OCI-LY3 (cell line): Measurements from ENCODE around the gene S1PR5.

Source experiments
- H2AFZ ChIP-seq: fragments of 200-600, 300-600 bp; shearing (Covaris generic); 2 replicates; pipeline ENCODE4 v1.6.0; 2014; ENCODE audit warnings: antibody characterized with exemption, low read depth, low read length
- H3K27ac ChIP-seq: fragments of 200-600, 300-600 bp; sonication (generic); 2 replicates; pipeline ENCODE4 v1.5.1; 2014; ENCODE audit warnings: mild to moderate bottlenecking, low read length, moderate library complexity, mixed read lengths
- H3K27me3 ChIP-seq: fragments of 200-600, 300-600 bp; sonication (generic); 2 replicates; pipeline ENCODE4 v1.6.1; 2014; ENCODE audit warnings: low read depth, low read length, mixed read lengths
- H3K36me3 ChIP-seq: fragments of 200-600, 300-600 bp; sonication (generic); replicated peaks from 2 replicates; pipeline ENCODE3; 2014; ENCODE audit warnings: low read depth, low read length, mixed read lengths
- H3K4me1 ChIP-seq: fragments of 300-600, 200-600 bp; sonication (generic); 2 replicates; pipeline ENCODE4 v1.6.1; 2014; ENCODE audit warnings: low read length, mixed read lengths
- H3K4me2 ChIP-seq: fragments of 200-600, 300-600 bp; sonication (generic); 2 replicates; pipeline ENCODE4 v1.6.1; 2014; ENCODE audit warnings: low read length, mixed read lengths
- H3K4me3 ChIP-seq: fragments of 300-600, 200-600 bp; sonication (generic); 2 replicates; pipeline ENCODE4 v1.5.1; 2014; ENCODE audit warnings: antibody characterized with exemption, mild to moderate bottlenecking, low read length, moderate library complexity
- H3K79me2 ChIP-seq: fragments of 300-600, 200-600 bp; shearing (Covaris generic); 2 replicates; pipeline ENCODE4 v1.6.1; 2014; ENCODE audit warnings: mild to moderate bottlenecking, low read length, mixed read lengths
- H3K9ac ChIP-seq: fragments of 300-600, 200-600 bp; shearing (Covaris generic); 2 replicates; pipeline ENCODE4 v1.6.0; 2014; ENCODE audit warnings: mild to moderate bottlenecking, low read length, moderate library complexity
- H3K9me3 ChIP-seq: fragments of 200-600, 300-600 bp; shearing (Covaris generic); 2 replicates; pipeline ENCODE4 v1.6.1; 2014; ENCODE audit warnings: low read length, mixed read lengths; ENCODE audit not compliant: insufficient read depth
- H4K20me1 ChIP-seq: fragments of 200-600, 300-600 bp; sonication (generic); 2 replicates; pipeline ENCODE4 v1.6.1; 2016; ENCODE audit warnings: low read length, mixed read lengths; ENCODE audit not compliant: insufficient read depth
- EZH2phosphoT487 ChIP-seq: fragments of 200-600 bp; shearing (Covaris generic); IDR thresholded peaks from 2 replicates; pipeline ENCODE4 v1.6.1; 2018; ENCODE audit warnings: antibody characterized with exemption, mixed run types, low read depth
- TF ChIP-seq, protein P1 (sequence below): fragments of 200-600, 300-600 bp; sonication (generic); IDR thresholded peaks from 2 replicates; pipeline ENCODE4 v1.5.1; 2014; ENCODE audit warnings: antibody characterized with exemption, low read length, low read depth

The S1PR5 gene

DNA sequence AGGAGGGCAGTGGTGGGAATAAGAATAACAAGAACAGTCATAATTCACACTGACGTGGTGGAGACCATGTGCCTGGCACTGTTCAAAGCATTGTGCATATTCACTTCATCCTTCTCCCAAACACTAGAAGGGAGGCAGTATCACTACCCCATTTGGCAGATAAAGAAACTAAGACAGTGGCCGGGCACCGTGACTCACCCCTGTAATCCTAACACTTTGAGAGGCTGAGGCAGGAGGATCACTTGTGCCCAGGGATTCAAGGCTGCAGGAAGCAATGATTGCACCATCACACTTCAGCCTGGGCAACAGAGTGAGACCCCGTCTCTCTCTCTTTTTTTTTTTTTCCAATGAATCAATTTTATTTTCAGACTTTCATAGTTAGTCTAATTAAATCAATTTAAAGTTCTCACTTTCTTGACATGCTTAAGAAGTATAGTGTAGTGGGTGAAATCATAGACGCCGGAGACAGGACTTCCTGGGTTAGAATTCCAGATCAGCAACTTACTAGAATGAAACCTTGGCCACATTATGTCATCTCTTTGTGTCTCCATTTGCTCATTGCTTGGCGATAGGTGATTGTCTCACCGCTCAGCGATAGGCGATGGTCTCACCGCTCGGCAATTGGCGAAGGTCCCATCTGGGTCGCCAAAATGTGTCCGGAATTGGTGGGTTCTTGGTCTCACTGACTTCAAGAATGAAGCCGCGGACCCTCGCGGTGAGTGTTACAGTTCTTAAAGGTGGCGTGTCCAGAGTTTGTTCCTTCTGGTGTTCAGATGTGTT lies 21.1 kb upstream of the S1PR5 start:
- no peak overlapping the region for H3K4me3 ChIP-seq
- no peak overlapping the region for H3K4me2 ChIP-seq
- no peaks in the 10 kb centered on the region for H3K9me3 ChIP-seq
- TF ChIP-seq, protein P1, sequence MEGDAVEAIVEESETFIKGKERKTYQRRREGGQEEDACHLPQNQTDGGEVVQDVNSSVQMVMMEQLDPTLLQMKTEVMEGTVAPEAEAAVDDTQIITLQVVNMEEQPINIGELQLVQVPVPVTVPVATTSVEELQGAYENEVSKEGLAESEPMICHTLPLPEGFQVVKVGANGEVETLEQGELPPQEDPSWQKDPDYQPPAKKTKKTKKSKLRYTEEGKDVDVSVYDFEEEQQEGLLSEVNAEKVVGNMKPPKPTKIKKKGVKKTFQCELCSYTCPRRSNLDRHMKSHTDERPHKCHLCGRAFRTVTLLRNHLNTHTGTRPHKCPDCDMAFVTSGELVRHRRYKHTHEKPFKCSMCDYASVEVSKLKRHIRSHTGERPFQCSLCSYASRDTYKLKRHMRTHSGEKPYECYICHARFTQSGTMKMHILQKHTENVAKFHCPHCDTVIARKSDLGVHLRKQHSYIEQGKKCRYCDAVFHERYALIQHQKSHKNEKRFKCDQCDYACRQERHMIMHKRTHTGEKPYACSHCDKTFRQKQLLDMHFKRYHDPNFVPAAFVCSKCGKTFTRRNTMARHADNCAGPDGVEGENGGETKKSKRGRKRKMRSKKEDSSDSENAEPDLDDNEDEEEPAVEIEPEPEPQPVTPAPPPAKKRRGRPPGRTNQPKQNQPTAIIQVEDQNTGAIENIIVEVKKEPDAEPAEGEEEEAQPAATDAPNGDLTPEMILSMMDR, result no peak
- no peak for TF ChIP-seq EZH2phosphoT487
- H4K20me1 ChIP-seq, result no peaks in the 10 kb centered on the region
- no peak overlapping the region for H3K9ac ChIP-seq
- H3K36me3 ChIP-seq, result no peaks in the 10 kb centered on the region
- H3K27me3 ChIP-seq, result peaks cover 23% of the 10 kb centered on the region
- H3K4me1 ChIP-seq, result peaks cover 4% of the 10 kb centered on the region; the same call in 1 of the 2 replicates
- no peak overlapping the region for H2AFZ ChIP-seq
- no peak overlapping the region for H3K27ac ChIP-seq
- no peaks in the 10 kb centered on the region for H3K79me2 ChIP-seq

DNA sequence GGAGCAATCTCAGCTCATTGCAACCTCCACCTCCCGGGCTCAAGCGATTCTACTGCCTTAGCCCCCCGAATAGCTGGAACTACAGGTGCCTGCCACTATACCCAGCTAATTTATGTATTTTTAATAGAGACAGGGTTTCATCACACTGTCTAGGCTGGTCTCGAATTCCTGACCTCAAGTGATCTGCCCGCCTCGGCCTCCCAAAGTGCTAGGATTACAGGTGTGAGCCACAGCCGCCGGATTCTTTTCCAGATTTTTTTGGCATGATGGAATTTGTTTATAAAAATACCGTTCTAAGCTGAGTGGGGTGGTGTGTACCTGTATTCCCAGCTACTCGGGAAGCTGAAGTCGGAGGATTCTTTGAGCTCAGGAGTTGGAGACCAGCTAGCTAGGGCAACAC lies 20.4 kb upstream of the S1PR5 start:
- Histone ChIP-seq H3K27me3 (peaks cover 23% of the 10 kb centered on the region), H3K9me3 (no peaks in the 10 kb centered on the region), H4K20me1 (no peaks in the 10 kb centered on the region), H3K36me3 (no peaks in the 10 kb centered on the region), H3K4me3 (no peak overlapping the region), H3K9ac (no peak overlapping the region), H3K4me1 (peaks cover 4% of the 10 kb centered on the region; the same call in 1 of the 2 replicates), H3K4me2 (no peak overlapping the region), H2AFZ (no peak overlapping the region), H3K79me2 (no peaks in the 10 kb centered on the region), H3K27ac (no peak overlapping the region)
- TF ChIP-seq, protein P1, result no peak
- TF ChIP-seq EZH2phosphoT487, result no peak

DNA sequence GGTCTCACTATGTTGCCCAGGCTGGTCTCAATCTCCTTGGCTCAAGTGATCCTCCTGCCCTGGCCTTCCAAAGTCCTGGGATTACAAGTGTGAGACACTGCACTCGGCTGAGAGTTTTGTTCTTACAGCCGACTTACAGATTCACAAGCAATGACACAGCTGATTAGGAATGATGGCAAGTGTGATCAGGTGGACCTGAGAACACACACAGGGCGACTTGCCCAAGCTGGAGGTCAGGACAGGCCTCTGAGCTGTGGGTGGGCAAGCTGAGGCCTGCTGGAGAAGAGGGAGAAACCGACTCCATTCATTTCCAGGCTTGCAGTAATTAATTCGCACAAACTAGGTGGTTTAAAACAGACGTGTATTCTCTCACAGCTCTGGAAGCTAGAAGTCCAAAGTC lies 18.4 kb upstream of the S1PR5 start:
- Histone ChIP-seq H3K9ac (no peak overlapping the region), H3K4me2 (no peak overlapping the region), H3K4me3 (no peak overlapping the region), H3K9me3 (no peaks in the 10 kb centered on the region), H3K4me1 (peaks cover 4% of the 10 kb centered on the region; the same call in 1 of the 2 replicates), H3K27ac (no peak overlapping the region), H4K20me1 (no peaks in the 10 kb centered on the region), H3K79me2 (no peaks in the 10 kb centered on the region), H3K27me3 (peaks cover 20% of the 10 kb centered on the region), H2AFZ (no peak overlapping the region), H3K36me3 (no peaks in the 10 kb centered on the region)
- no peak for TF ChIP-seq EZH2phosphoT487
- TF ChIP-seq, protein P1, result no peak

DNA sequence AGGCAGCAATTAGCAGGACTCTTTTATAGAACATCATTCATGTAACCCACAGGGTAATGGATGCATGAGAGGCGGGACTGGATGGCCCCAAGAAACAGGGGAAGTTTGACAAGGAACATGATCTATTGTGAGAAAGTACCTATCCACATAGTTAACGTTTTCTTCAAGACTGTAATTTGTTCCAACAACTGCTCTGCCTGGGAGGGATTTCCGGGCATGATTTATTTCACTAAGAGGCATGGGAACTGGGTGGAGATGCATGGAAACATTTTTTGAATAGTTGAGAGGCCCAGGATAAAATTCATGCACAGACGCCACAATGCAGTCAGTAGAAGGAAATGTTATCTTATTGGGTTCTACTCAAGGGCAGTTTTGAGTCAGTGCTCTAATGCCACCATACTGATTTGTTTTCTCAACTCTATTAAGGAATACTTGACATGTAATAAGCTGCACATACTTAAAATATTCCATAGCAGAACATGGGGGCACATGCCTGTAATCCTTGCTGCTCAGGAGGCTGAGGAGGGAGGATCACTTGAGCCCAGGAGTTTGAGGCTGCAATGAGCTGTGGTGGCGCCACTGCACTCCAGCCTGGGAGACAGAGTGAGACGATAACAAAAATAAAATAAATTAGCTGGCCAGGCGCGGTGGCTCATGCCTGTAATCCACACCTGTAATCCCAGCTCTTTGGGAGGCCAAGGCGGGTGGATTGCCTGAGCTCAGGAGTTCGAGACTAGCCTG lies 16.6 kb upstream of the S1PR5 start:
- no peak overlapping the region for H2AFZ ChIP-seq
- no peak overlapping the region for H3K4me2 ChIP-seq
- H3K27ac ChIP-seq, result no peak overlapping the region

More for the DNA sequence above, 16.6 kb upstream of the S1PR5 start:
- Histone ChIP-seq H3K4me3 (no peak overlapping the region), H3K4me1 (peaks cover 4% of the 10 kb centered on the region; the same call in 1 of the 2 replicates), H3K9me3 (no peaks in the 10 kb centered on the region), H4K20me1 (no peaks in the 10 kb centered on the region), H3K27me3 (peaks cover 17% of the 10 kb centered on the region), H3K9ac (no peak overlapping the region), H3K79me2 (no peaks in the 10 kb centered on the region), H3K36me3 (no peaks in the 10 kb centered on the region)
- TF ChIP-seq, protein P1, result no peak
- no peak for TF ChIP-seq EZH2phosphoT487
